HL-60 (cell line): ENCODE measurements around the gene CSTB.

ENCODE experiments used
- CTCF ChIP-seq: IDR thresholded peaks from one replicate; pipeline ENCODE4 v1.5.1; 2011; ENCODE audit warnings: low read length, control low read depth, inconsistent platforms; ENCODE audit not compliant: insufficient read depth
- REST ChIP-seq: IDR thresholded peaks from 2 replicates; pipeline ENCODE4 v1.6.1; 2012; ENCODE audit warnings: low read depth; ENCODE audit not compliant: insufficient replicate concordance

GRCh38 chr21:43789276-43790009 is 13.3 kb upstream of the CSTB start, which contains the start of gene RRP1:
- TF ChIP-seq CTCF (peak; percentile 81), REST (no peak)
